HG03139 (cell line): Measurements from ENCODE around the gene BAG2.
A peak's percentile ranks its signal among the peaks of the same experiment; 100 is the strongest.

Experiments used
- ATAC-seq: cut with Tn5 transposase; IDR thresholded peaks from one replicate; pipeline ENCODE4 v1.9.1; 2021; ENCODE audit not compliant: unreplicated experiment

The BAG2 gene

GRCh38 chr6:57172136-57173055 is at the start of gene BAG2:
TSS of gene BAG2 (plus strand) at chr6:57172326. CDS start at chr6:57172698, 372 bp downstream.
- ATAC-seq = peak; percentile 87

- ATAC-seq = no peak
Observed at GRCh38 chr6:57123111-57123510, 49.0 kb upstream of the BAG2 start.

- no peak for ATAC-seq
Observed at GRCh38 chr6:57127763-57128162, 44.4 kb upstream of the BAG2 start.

DNA sequence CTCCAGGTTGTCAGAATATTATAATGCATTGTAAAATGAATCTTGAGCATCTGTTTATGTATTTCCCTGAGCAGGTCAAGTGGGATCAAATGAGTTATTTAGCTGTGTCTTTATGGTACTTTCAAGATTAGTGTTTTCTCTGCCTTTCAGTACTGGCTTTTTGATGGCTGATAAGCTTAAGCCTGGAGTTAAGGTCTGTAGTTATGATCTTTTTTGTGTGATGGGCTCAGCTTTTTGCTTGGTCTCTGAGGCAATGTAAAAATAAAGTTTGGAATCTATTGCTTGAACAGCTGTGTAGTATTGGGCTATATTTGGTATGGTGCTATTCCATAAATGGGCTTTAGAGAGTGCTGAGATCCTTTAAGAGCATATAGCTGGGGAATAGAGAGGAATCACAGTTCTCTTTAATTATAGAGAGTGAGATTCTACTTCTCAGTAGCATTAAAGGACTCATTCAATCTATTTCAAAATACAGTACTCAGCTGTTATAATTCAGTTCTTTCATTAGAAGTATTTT is 41.4 kb upstream of the BAG2 start:
- ATAC-seq = no peak

- no peak for ATAC-seq
Observed at GRCh38 chr6:57134954-57135353, 37.2 kb upstream of the BAG2 start.

- no peak for ATAC-seq
Observed at GRCh38 chr6:57135885-57136284, 36.2 kb upstream of the BAG2 start.

GRCh38 chr6:57137350-57137749 is 34.8 kb upstream of the BAG2 start:
- no peak for ATAC-seq

DNA sequence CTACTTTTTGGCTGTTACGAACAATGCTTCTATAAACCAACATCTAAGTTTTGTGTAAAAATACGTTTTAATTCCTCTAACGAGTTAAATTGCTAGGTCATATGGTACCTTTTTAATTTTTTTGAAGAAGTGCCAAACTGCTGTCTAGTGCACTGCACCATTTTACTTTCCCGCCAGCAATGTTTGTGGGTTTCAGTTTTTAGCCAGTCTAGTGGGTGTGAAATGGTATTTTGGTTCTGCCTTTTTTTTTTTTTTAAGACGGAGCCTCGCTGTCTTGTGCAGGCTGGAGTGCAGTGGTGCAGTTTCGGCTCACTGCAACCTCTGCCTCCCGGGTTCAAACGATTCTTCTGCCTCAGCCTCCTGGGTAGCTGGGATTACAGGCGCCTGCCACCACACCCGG is 34.1 kb upstream of the BAG2 start:
- no peak for ATAC-seq

DNA sequence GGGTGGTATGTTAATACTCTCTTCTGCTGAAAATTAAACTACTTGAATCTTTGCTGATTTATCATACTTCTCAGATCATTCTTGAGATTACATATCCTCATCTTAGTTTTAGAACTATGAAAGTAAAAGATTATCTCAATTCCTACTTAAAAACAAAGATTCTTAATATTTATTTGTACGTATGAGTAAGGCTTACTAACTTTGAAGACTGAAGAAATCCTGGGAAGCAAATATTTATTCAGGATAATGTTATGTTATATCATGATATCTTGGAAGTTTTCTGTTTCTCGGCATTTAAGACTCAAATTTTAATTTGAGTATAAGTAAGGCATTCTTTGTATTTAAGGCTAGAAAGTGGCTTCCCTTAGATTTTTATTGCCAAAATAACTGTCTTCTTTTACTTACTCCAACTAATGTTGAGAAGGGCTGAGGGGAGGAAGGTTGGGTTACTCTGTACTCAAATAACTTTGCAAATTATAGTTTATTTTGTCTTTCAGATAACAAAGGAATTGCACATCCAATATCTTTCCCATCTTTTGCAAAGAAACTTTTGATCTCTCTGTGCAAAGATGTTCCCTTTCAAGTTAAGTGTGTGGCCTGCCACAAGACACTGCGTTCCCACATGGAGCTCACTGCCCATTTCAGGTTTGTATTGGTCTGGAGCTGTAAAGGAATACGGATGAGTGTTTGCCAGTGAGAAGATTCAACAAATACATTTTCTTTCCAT is 30.5 kb upstream of the BAG2 start:
- no peak for ATAC-seq

DNA sequence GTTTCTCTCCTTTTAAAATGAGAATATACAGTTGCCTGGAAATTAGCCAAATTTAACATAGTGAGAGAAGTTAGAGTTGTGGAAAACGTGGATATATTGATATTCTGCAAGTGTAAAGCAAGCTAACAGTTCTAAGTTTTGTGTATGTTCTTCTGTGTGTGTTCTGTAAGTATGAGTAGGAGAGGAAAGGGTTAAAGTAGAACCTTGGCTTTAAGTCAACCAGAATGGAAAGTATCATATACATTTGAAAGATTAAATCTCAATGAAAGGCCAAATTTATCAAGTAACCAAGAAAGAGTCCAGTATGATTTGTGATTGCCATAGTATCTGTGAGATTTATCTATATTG is 30.0 kb upstream of the BAG2 start:
- ATAC-seq = no peak

GRCh38 chr6:57143690-57144089 is 28.4 kb upstream of the BAG2 start:
- ATAC-seq = no peak

DNA sequence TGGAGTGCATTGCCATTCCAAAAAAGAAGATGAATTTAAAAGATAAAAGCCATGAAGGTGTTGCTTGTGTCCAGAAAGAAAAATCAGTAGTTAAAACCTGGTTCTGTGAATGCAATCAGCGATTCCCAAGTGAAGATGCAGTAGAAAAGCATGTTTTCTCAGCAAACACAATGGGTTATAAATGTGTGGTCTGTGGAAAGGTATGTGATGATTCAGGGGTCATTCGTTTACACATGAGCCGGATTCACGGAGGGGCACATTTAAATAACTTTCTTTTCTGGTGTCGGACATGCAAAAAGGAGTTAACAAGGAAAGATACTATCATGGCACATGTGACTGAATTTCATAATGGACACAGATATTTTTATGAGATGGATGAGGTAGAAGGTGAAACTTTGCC is 24.7 kb upstream of the BAG2 start:
- ATAC-seq = no peak

DNA sequence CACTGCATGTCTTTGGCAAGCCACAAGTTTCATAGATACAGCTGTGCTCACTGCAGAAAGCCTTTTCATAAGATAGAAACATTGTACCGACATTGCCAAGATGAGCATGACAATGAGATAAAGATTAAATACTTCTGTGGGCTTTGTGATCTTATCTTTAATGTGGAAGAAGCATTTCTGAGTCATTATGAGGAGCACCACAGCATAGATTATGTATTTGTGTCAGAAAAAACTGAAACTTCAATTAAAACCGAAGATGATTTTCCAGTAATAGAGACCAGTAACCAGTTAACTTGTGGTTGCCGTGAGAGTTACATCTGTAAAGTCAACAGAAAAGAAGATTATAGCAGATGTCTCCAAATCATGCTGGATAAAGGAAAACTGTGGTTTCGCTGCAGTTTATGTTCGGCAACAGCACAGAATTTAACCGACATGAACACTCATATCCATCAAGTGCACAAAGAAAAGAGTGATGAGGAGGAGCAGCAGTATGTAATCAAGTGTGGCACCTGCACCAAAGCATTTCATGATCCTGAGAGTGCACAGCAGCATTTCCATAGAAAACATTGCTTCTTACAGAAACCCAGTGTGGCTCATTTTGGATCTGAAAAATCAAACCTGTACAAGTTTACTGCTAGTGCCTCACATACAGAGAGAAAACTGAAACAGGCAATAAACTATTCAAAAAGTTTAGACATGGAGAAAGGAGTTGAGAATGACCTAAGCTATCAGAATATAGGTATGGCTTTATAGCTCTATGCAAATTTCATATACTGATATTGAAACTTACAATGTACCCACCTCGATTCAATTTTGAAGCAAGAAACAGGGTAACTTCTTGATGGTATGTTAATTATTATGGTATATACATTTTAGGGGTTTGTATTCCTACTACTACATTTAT is 23.9 kb upstream of the BAG2 start:
- ATAC-seq = no peak

- no peak for ATAC-seq
Observed at GRCh38 chr6:57158658-57159057, 13.5 kb upstream of the BAG2 start.

GRCh38 chr6:57159127-57159526 is 13.0 kb upstream of the BAG2 start:
- ATAC-seq = no peak

DNA sequence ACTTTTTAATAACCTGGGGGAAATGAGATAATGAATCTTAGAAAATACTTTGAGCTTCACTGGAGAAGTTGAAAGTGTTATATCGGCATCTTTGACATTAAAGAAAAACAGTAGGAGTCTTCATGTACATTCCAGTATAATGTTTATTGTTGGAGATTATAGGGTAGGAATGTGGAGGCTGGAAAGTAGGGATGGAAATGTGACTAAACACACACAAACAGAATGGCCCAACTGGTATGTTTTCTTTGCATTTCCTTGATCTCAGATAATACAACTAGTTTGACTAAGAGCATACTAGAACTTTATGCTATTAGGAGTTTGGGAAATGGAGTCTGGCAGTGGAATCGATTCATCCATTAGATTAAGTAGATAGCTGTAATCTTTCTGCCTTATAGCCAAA is 10.1 kb upstream of the BAG2 start:
- no peak for ATAC-seq

GRCh38 chr6:57162516-57162915 is 9.6 kb upstream of the BAG2 start:
- no peak for ATAC-seq

- ATAC-seq = no peak
Observed at GRCh38 chr6:57163956-57164355, 8.2 kb upstream of the BAG2 start.

DNA sequence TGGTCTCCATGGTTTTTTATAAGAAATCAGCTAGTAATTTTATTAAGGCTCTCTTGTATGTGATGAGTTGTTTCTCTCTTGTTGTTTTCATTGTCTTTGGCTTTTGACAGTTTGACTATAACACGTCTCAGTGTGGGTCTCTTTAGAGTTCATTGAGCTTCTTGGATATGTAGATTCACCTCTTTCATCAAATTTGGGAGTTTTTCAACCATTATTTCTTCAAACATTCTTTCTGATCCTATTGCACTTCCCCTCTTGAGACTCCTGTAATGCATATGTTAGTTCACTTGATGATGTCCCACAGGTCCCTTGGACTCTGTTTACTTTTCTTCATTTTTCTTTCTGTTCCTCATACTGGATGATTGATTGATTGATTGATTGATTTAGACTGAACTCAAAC is 7.0 kb upstream of the BAG2 start:
- ATAC-seq = no peak

DNA sequence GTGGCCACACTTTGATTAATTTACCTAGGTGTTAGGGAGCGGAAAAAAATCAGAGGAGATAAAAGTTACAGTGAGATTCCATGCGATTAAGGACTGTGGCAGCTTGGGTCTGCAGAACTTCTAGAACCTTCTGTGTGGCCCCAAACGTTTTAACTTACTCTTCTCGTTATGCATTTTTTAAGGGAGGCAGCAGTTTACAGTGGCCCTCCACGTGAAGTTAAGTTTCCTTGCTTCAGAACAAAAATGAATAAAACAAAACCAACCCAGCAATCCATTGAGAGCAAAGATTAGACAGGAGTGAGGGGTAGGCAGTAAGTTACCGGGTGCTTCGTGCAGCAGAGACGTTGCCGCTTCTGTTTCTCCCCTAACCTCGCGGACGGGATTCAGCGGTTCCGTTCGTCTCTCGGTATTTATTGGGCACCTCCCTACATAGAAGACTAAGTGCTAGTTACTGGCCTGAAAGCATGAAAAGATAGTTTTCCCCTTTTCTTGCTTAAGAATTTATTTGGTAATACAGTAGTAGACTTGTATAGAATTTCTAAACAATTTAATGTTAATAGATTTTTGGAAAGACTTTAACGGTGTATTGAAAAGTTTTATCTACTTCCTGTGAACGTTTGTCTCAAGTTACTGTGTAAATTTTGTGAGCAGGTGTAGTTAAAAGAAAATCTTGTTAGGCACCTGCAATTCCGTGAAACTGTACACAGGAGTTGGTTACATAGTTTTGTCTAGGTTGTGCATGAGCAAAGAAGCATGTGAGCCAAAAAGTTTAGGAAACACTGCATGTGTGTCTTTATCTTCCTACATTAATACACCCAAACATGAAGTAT is 1.1 kb downstream of the BAG2 start:
- ATAC-seq = no peak
